OCI-LY7 (cell line): ENCODE data around the gene FAM81A. TPM values are rescaled to one million over a fixed set of nuclear protein-coding genes. Genes with fewer than 3 reads are reported as not detected.

ENCODE experiments used
- BruUV-seq: library from RNA; stranded (reverse); fragments of 400-500 nt; replicated peaks from 2 replicates; lab custom pipeline; 2021; lab: Mats Ljungman, UMichigan
- CTCF ChIA-PET: fragments of 300-600 bp; sonication (Branson Sonifier 250); formaldehyde crosslinking; loops from one replicate; lab custom pipeline; 2022; ENCODE audit warnings: antibody characterized with exemption; ENCODE audit not compliant: unreplicated experiment; lab: Charles Lee
- POLR2A ChIA-PET: fragments of 300-600 bp; sonication (Branson Sonifier 250); formaldehyde crosslinking; loops from one replicate; lab custom pipeline; 2022; ENCODE audit warnings: antibody characterized with exemption; lab: Charles Lee
- DNase-seq: peaks from one replicate; pipeline ENCODE4 v3.0.0-alpha.2; 2015; ENCODE audit warnings: low spot score
- H2AFZ ChIP-seq: fragments of 200-600 bp; sonication (generic), shearing (Covaris generic); 2 replicates; pipeline ENCODE4 v1.6.1; 2014; ENCODE audit warnings: mild to moderate bottlenecking, antibody characterized with exemption, low read length, moderate library complexity
- H3K27ac ChIP-seq: fragments of 200-600 bp; sonication (generic); 2 replicates; pipeline ENCODE4 v1.5.1; 2014; ENCODE audit warnings: mixed run types, low read depth, mild to moderate bottlenecking, moderate library complexity, low read length, inconsistent platforms; ENCODE audit not compliant: poor library complexity, severe bottlenecking
- H3K36me3 ChIP-seq: fragments of 200-600 bp; sonication (generic); 2 replicates; pipeline ENCODE4 v1.6.1; 2014; ENCODE audit warnings: mild to moderate bottlenecking, antibody characterized with exemption, low read length, moderate library complexity, mixed read lengths; ENCODE audit not compliant: insufficient read depth
- H3K4me1 ChIP-seq: fragments of 200-600 bp; sonication (generic); 2 replicates; pipeline ENCODE4 v1.5.1; 2014; ENCODE audit warnings: mild to moderate bottlenecking, low read length; ENCODE audit not compliant: insufficient read depth, poor library complexity, severe bottlenecking
- H3K4me2 ChIP-seq: fragments of 200-600 bp; sonication (generic); 2 replicates; pipeline ENCODE4 v1.6.1; 2014; ENCODE audit warnings: mild to moderate bottlenecking, low read length
- H3K4me3 ChIP-seq: fragments of 200-600 bp; sonication (generic); 2 replicates; pipeline ENCODE4 v1.5.1; 2014; ENCODE audit warnings: mild to moderate bottlenecking, low read depth, low read length; ENCODE audit not compliant: poor library complexity, severe bottlenecking
- H3K79me2 ChIP-seq: fragments of 200-600 bp; sonication (generic); 2 replicates; pipeline ENCODE4 v1.6.1; 2016; ENCODE audit warnings: low read depth, mild to moderate bottlenecking, low read length, moderate library complexity, mixed read lengths; ENCODE audit not compliant: insufficient read depth
- H3K9me2 ChIP-seq: fragments of 200-600 bp; sonication (generic); 2 replicates; pipeline ENCODE4 v1.6.1; 2016; ENCODE audit warnings: mild to moderate bottlenecking, low read length, mixed read lengths; ENCODE audit not compliant: insufficient read depth
- H3K9me3 ChIP-seq: fragments of 200-600 bp; sonication (generic); 2 replicates; pipeline ENCODE4 v1.6.1; 2014; ENCODE audit warnings: mild to moderate bottlenecking, mixed run types, low read length, mixed read lengths
- H4K20me1 ChIP-seq: fragments of 200-600 bp; sonication (generic); 2 replicates; pipeline ENCODE4 v1.6.1; 2014; ENCODE audit warnings: mild to moderate bottlenecking, antibody characterized with exemption, low read length, moderate library complexity, mixed read lengths; ENCODE audit not compliant: insufficient read depth
- EZH2phosphoT487 ChIP-seq: fragments of 200-600 bp; sonication (generic); IDR thresholded peaks from 2 replicates; pipeline ENCODE4 v1.6.1; 2018; ENCODE audit warnings: low read depth, borderline replicate concordance, mild to moderate bottlenecking, mixed run types, antibody characterized with exemption, low read length, moderate library complexity, mixed read lengths
- intact Hi-C: fragments of 100-400 bp; cut with micrococcal nuclease; formaldehyde crosslinking; loops from one replicate; pipeline ENCODE4 v1.10.0; 2022; ENCODE audit not compliant: unreplicated experiment
- total RNA-seq, 2 experiments: library from RNA; depleted of rRNA in 1 of 2; stranded (reverse); fragments of >200 nt in 1 of 2; shearing (Covaris generic) in 1 of 2; gene quantifications; 2 replicates each; pipeline ENCODE4 v1.2.3, GENCODE V29; 2014 to 2022
- TF ChIP-seq, protein P1 (sequence below): fragments of 200-600 bp; sonication (generic); conservative IDR thresholded peaks from 2 replicates; pipeline ENCODE4 v1.5.1; 2014; ENCODE audit warnings: mild to moderate bottlenecking, antibody characterized with exemption, low read length, moderate library complexity, mixed read lengths

The FAM81A gene
- total RNA-seq, 2 experiments from 2014 or later: 11.6 to 37.4 TPM

DNA sequence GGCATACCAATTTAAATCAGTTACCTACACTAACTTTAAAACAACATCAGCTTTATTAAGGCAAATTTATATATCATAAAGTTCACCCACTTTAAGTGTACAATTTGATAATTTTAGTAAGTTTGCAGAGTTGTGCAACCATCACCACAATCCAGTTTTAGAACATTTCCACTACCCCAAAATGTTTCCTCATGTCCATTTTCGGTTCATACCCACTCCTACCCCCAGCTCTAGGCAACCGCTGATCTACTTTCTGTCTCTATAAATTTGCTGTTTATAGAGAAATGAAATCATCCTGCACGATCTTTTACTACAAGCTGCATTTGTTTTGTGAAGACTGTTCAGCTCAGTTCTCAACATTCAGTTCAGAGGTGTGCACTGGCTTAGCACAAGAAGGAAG, 31.5 kb upstream of the FAM81A start:
- CTCF ChIA-PET: interaction anchor here (0.5 to 1.4 kb wide), 2 partner anchors 32 to 45 kb away, joined by 3 read pairs; no protein-coding TSS in a partner anchor
- Histone ChIP-seq H3K79me2 (no peaks in the 10 kb centered on the region), H3K27ac (peak overlapping the region; percentile 84), H3K9me2 (no peaks in the 10 kb centered on the region), H3K9me3 (no peaks in the 10 kb centered on the region), H3K4me2 (peak overlapping the region; percentile 71), H2AFZ (peak overlapping the region; percentile 47), H4K20me1 (no peaks in the 10 kb centered on the region), H3K4me1 (peaks cover 98% of the 10 kb centered on the region), H3K4me3 (peak overlapping the region; percentile 42), H3K36me3 (no peaks in the 10 kb centered on the region)
- DNase-seq: peak; percentile 67
- BruUV-seq: no TSS peak
- no peak for TF ChIP-seq EZH2phosphoT487
- TF ChIP-seq, protein P1, sequence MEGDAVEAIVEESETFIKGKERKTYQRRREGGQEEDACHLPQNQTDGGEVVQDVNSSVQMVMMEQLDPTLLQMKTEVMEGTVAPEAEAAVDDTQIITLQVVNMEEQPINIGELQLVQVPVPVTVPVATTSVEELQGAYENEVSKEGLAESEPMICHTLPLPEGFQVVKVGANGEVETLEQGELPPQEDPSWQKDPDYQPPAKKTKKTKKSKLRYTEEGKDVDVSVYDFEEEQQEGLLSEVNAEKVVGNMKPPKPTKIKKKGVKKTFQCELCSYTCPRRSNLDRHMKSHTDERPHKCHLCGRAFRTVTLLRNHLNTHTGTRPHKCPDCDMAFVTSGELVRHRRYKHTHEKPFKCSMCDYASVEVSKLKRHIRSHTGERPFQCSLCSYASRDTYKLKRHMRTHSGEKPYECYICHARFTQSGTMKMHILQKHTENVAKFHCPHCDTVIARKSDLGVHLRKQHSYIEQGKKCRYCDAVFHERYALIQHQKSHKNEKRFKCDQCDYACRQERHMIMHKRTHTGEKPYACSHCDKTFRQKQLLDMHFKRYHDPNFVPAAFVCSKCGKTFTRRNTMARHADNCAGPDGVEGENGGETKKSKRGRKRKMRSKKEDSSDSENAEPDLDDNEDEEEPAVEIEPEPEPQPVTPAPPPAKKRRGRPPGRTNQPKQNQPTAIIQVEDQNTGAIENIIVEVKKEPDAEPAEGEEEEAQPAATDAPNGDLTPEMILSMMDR: no peak
- intact Hi-C loops: loop anchor here (5.0 kb wide), 1 partner anchor 281 kb away; the partner anchor contains the start of gene BNIP2
- POLR2A ChIA-PET: interaction anchor here (0.6 to 3.8 kb wide), 4 partner anchors 9 to 349 kb away, joined by 3 to 27 read pairs (median 4); no protein-coding TSS in a partner anchor

DNA sequence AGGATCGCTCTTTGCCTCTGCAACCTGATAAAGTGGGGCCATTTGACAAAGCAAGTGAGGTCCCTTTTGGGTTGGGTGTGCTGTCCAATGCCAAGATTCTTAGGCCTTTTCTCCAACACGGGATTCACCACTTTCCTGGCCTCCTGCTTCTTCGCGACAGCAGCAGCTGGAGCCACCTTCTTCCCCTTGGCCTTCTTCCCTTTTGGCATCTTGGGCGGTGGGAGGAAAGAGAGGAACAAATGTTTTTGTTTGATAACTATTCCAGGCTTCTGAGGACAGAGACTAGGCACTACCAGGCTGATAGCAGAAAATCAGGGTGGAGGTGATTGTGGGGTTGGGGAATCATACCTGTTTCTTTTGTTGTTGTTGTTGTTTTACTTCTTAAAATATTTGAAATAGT, 30.0 kb upstream of the FAM81A start:
- H3K4me3 ChIP-seq: no peak overlapping the region
- no peaks in the 10 kb centered on the region for H3K9me3 ChIP-seq
- ChIA-PET POLR2A (interaction anchor here (3.8 to 7.9 kb wide), 2 partner anchors 12 to 13 kb away, joined by 27 to 103 read pairs; no protein-coding TSS in a partner anchor), CTCF (interaction anchor here (0.8 to 1.0 kb wide), 3 partner anchors 11 to 30 kb away, joined by 3 to 6 read pairs (median 3); no protein-coding TSS in a partner anchor)
- no TSS peak for BruUV-seq
- peaks cover 98% of the 10 kb centered on the region for H3K4me1 ChIP-seq
- H4K20me1 ChIP-seq: no peaks in the 10 kb centered on the region
- H3K36me3 ChIP-seq: no peaks in the 10 kb centered on the region
- DNase-seq: no peak
- H3K79me2 ChIP-seq: no peaks in the 10 kb centered on the region
- no peaks in the 10 kb centered on the region for H3K9me2 ChIP-seq
- no peak for TF ChIP-seq EZH2phosphoT487
- H3K27ac ChIP-seq: peak overlapping the region; percentile 84
- H3K4me2 ChIP-seq: peak overlapping the region; percentile 71
- H2AFZ ChIP-seq: no peak overlapping the region
- intact Hi-C loops: loop anchor here (5.0 kb wide), 1 partner anchor 279 kb away; the partner anchor contains the start of gene BNIP2

DNA sequence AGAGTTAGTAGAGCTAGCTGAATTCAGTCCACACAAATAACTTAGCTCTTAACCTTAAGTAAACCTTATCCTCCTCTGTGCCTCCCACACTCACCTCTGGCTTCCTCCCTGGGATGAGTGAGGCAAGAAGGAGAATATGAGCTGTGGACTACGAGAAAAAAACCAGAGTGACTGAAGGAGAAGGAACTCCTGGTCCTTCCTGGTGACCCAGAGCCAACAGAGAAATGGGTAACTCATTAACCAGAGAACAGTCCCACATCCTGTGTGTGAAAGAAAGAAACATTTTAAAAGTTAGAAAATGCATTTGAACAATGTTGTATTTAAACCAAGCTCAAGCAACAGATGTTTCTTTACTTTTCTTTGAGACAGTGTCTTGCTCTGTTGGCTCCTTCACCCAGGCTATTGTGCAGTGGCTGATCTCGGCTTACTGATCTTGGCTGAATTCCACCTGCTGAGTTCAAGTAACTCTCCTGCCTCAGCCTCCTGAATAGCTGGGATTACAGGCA, 27.5 kb upstream of the FAM81A start:
- Histone ChIP-seq H3K9me2 (no peaks in the 10 kb centered on the region), H3K36me3 (no peaks in the 10 kb centered on the region), H2AFZ (peak overlapping the region; percentile 57; the same call in 1 of the 2 replicates), H3K79me2 (no peaks in the 10 kb centered on the region), H3K4me3 (no peak overlapping the region), H3K4me2 (peak overlapping the region; percentile 74), H3K4me1 (peaks cover 94% of the 10 kb centered on the region), H3K27ac (peak overlapping the region; percentile 81), H3K9me3 (no peaks in the 10 kb centered on the region), H4K20me1 (no peaks in the 10 kb centered on the region)
- CTCF ChIA-PET: interaction anchor here (1.0 to 1.7 kb wide), 6 partner anchors 8 to 68 kb away, joined by 3 to 5 read pairs (median 3); partner anchors contain the start of gene FAM81A
- POLR2A ChIA-PET: interaction anchor here (0.5 to 7.9 kb wide), 13 partner anchors 9 to 261 kb away, joined by 3 to 103 read pairs (median 3); no protein-coding TSS in a partner anchor
- BruUV-seq: no TSS peak
- intact Hi-C loops: no loop called here
- TF ChIP-seq, protein P1: no peak
- DNase-seq: peak; percentile 55
